ENCODE measurements around the gene BRPF3.

- TF ChIP-seq POLR2AphosphoS5 (IDR thresholded peaks at IDR 0.05; ENCODE audit: low read depth, low read length) (no peak), CTCF (IDR thresholded peaks at IDR 0.05) (no peak), REST (IDR thresholded peaks at IDR 0.05; ENCODE audit: insufficient read depth in 1 of 2, low read depth in 2 of 2, low read length in 1 of 2) (no peak), SIN3A (IDR thresholded peaks at IDR 0.05; ENCODE audit: borderline replicate concordance, insufficient read depth, low read depth, low read length) (no peak)
These were observed 73.5 kb downstream of the BRPF3 start, which contains the start of gene PNPLA1 for GRCh38 chr6:36269834-36270705.

Measured in Panc1 (cell line).